Psoas muscle (tissue), 8 donors: ENCODE results near the gene CLTB. TPM values are rescaled to one million over a fixed set of nuclear protein-coding genes. Genes with fewer than 3 reads are reported as not detected.

Source experiments
- ATAC-seq, 4 donors: fragments of 200-7000 bp; cut with Tn5 transposase; one replicate each; pipeline ENCODE4 v1.9.1; 2020; ENCODE audit warnings: moderate library complexity in 3 of 4, mild to moderate bottlenecking in 2 of 4
- DNase-seq, 2 donors: peaks; one replicate each; pipeline ENCODE4 v3.0.0-alpha.2; 2020
- H3K27ac ChIP-seq: fragments of 200-600 bp; one replicate; pipeline ENCODE4 v1.8.0; 2022
- H3K27me3 ChIP-seq, 3 donors: fragments of 200-600 bp in 1 of 3; one replicate each; pipeline versions ENCODE4 v1.6.1 to v1.8.0; 2013 to 2022; ENCODE audit warnings: low read length in 2 of 3, mild to moderate bottlenecking in 2 of 3, moderate library complexity in 1 of 3; ENCODE audit not compliant: insufficient read depth in 3 of 3
- H3K36me3 ChIP-seq, 2 donors: fragments of 200-600 bp in 1 of 2; one replicate each; pipeline versions ENCODE4 v1.6.1 to v1.8.0; 2013 to 2022; ENCODE audit warnings: low read depth in 1 of 2, mild to moderate bottlenecking in 1 of 2, moderate library complexity in 1 of 2; ENCODE audit not compliant: insufficient read depth in 1 of 2
- H3K4me1 ChIP-seq: fragments of 200-600 bp; one replicate; pipeline ENCODE4 v1.8.0; 2022
- H3K4me3 ChIP-seq: fragments of 200-600 bp; one replicate; pipeline ENCODE4 v1.8.0; 2022; ENCODE audit warnings: mild to moderate bottlenecking
- H3K9me3 ChIP-seq: fragments of 200-600 bp; one replicate; pipeline ENCODE4 v1.8.0; 2022
- WGBS, 3 donors: extraction: QIAGEN DNeasy Blood & Tissue Kit; methylation state at CpG; one replicate each; pipeline versions ENCODE4 v1.1.6 to v1.1.7; 2013; 5-methylcytosine and 5-hydroxymethylcytosine counted together
- intact Hi-C, 2 donors: fragments of 100-400 bp; cut with DNase I; formaldehyde crosslinking; loops; one replicate each; pipeline versions ENCODE4 v1.11.0 to v1.14.2; 2022
- polyA plus RNA-seq, 3 donors: library from polyadenylated mRNA; stranded (reverse); fragments of 200-250 nt; gene quantifications; one replicate each; pipeline ENCODE4 v1.2.3, GENCODE V29; 2013
- total RNA-seq, 4 donors: library from RNA; stranded (reverse); fragmentation: NEBNext Ultra II Directional in 2 of 4; extraction: Animal tissue kit (Norgen Biotek cat#: 25700) in 2 of 4; gene quantifications; one replicate each; pipeline versions ENCODE4 v1.2.1 to v1.2.4, GENCODE V29; 2021 to 2023
- TF ChIP-seq, protein P1 (sequence below): fragments of 200-600 bp; IDR thresholded peaks from one replicate; pipeline ENCODE4 v1.8.0; 2022; ENCODE audit warnings: antibody characterized with exemption
- donor health status: healthy with polysubstance abuse.
- donor health status: DM: no; HTN: no; CAD: no; lungs with moderate emphysema.
- donor health status: Bipolar disorder and iron deficiency.
- donor health status: healthy.
- donor health status: DM: yes; HTN: yes; CAD: no.
- donor health status: DM: no; HTN: no; CAD: no.
- donor health status: DM: no; HTN: no; CAD: no.
- donor health status: DM: yes; HTN: yes; CAD: no.

The CLTB gene
- total and polyA plus RNA-seq, 7 donors: 162 to 413 (median 223) TPM

DNA sequence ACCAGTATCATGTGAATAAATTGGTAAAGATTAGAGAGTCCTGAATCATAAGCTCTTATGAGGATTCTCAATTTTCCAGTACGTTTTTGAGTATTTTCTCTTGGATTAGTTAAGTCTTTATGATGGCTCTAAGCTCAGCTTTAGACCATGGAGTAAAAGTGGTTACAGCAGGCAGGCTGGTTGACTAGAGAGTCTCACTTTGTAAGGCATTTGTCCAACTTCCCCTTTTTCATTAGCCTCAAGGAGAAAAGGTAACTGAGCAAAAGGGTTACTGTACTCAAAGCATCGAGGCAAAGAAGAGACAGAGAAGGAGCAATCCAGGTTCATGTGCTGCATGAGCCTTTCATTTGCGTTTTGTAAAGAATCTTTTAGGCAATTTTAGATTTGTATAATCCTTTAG is 36.5 kb downstream of the CLTB start:
- Histone ChIP-seq H3K27ac (peak overlapping the region; percentile 93), H3K36me3 (peaks cover 4 to 31% of the 10 kb centered on the region in 2 donors), H3K27me3 (no peaks in the 10 kb centered on the region), H3K9me3 (no peaks in the 10 kb centered on the region), H3K4me1 (peaks cover 35% of the 10 kb centered on the region), H3K4me3 (no peak overlapping the region)
- ATAC-seq (no peak), DNase-seq (no peak)
- WGBS, 3 donors: 85 to 92% (median 86%) methylated on average over 3 of the region's 3 CpGs
- intact Hi-C loops: no loop called here
- TF ChIP-seq, protein P1, sequence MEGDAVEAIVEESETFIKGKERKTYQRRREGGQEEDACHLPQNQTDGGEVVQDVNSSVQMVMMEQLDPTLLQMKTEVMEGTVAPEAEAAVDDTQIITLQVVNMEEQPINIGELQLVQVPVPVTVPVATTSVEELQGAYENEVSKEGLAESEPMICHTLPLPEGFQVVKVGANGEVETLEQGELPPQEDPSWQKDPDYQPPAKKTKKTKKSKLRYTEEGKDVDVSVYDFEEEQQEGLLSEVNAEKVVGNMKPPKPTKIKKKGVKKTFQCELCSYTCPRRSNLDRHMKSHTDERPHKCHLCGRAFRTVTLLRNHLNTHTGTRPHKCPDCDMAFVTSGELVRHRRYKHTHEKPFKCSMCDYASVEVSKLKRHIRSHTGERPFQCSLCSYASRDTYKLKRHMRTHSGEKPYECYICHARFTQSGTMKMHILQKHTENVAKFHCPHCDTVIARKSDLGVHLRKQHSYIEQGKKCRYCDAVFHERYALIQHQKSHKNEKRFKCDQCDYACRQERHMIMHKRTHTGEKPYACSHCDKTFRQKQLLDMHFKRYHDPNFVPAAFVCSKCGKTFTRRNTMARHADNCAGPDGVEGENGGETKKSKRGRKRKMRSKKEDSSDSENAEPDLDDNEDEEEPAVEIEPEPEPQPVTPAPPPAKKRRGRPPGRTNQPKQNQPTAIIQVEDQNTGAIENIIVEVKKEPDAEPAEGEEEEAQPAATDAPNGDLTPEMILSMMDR: no peak

DNA sequence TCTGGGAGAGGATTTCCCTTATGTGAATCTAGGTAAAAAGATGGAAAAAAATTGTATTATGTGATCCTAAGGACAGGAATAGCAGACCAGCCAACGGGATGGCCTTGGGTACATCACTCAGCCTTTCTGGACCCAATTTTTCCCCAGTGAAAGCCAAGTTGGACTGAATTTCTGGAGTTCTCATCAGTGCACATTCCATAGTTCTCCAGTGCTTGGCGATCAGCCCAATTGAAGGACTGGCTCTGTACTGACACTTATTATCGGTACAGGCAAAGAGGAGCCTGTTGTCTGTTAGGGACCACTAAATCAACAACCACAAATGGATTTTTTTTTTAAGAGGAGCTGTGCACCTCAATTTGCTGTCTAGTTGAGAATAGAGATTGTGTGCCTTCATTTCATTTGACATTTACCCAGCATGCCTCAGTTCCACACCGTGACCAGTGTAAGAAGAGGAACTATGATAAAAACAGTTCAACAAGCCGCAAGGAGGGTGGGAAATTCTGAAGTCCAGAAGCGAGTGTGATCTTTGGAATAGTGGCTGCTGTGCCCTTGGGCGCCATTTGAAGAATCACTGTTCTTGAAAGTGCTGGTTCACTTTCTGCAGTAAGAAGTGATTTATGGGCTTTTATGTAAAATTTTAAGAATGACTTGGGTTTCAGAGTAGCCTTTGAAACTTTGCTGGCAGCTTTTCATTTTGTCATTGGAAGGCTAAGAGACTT is 43.1 kb downstream of the CLTB start:
- Histone ChIP-seq H3K36me3 (peaks cover 0 to 7% of the 10 kb centered on the region in 2 donors), H3K9me3 (no peaks in the 10 kb centered on the region), H3K4me3 (no peak overlapping the region), H3K27ac (peak overlapping the region; percentile 85), H3K27me3 (no peaks in the 10 kb centered on the region), H3K4me1 (peaks cover 52% of the 10 kb centered on the region)
- TF ChIP-seq, protein P1: no peak
- intact Hi-C loops: no loop called here
- no peak for DNase-seq
- no peak for ATAC-seq
- WGBS, 3 donors: 34 to 53% (median 37%) methylated on average over 7 of the region's 7 CpGs

DNA sequence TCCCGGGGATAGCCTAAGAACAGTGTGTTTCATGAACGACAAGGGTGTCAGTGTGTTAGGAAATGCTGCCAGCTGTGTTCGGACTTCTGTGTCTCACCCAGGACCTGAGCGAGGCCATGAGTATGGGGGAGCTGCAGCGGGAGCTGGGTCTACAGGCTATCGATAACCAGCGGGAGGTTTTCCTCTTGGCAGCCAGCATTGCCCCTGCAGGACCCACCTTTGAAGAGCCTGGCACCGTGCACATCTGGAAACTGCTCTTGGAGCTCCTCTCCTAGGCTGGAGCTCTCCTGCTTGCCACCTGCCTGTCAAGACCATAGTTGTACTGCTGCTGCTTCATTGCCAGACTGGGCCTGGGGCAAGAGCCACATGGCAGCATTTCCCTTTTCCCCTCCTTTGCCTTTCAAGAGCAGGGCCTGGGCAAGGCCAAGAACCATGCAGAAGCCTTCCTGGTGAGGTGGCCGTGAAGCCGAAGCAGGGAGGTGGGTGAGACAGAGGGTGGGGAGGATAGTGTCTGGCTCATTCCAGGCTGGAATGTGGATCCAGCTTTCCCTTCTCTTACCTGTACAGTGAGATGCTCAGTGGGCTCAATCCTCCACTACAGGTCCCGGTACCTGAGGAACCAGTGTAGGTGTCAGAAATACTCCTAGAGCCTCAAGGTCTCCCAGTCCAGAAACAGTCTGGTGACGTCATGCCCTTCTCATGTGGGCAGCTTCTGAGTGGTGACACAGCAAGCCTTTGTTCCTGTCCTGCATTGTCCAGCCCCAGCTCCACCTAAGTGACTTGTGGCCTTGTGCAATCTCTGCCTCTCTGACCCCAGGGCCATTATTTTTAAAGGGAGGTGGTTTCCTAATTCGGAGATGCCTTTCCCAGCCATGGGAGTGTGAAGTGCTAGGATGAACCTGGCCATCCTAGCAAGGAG is 44.5 kb downstream of the CLTB start:
- H3K27me3 ChIP-seq: no peaks in the 10 kb centered on the region
- no peak overlapping the region for H3K4me3 ChIP-seq
- peak in 1 of 2 donors; percentile 68 for DNase-seq
- peak; percentile 62 to 80 (median 76) for ATAC-seq
- 60 to 81% (median 73%) methylated on average over 13 of the region's 13 CpGs for WGBS, 3 donors
- peak overlapping the region; percentile 85 for H3K27ac ChIP-seq
- intact Hi-C loops: no loop called here
- peaks cover 0 to 20% of the 10 kb centered on the region in 2 donors for H3K36me3 ChIP-seq
- H3K9me3 ChIP-seq: no peaks in the 10 kb centered on the region
- H3K4me1 ChIP-seq: peaks cover 58% of the 10 kb centered on the region
- TF ChIP-seq, protein P1: no peak

DNA sequence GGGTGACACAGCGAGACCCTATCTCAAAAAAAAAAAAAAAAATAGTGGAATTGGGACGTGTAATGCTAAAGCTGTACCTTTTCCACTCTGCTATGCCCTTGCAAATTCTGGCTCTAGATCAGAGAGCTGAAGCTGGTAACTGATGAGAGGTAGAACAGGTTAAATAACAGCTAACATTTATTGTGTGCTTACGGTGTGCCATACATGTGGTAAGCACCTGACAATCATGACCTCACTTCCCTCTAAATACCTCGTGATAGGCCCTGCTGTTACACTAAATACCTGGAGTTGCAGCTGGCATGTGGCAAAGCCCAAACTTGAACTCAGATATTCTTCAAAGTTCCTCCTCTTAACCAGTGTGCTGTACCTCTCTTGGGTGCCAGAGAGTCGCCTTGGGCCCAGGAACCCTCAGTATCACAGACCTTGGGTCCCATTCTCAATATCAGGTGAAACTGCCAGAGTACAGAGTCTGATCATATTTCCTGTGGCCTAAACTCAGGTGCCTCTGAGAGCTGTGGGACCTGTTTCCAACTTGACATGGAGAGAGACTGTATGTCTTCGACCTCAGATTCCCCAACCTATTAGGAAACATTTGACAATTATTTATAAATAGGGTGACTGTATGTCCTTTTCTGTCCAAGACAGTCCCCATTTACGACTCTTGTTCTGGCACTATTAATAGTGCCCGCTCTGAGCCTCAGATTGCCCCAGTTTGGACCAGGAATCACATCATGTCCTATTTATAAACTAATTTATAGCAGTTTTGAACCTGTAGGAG is 46.2 kb downstream of the CLTB start:
- Histone ChIP-seq H3K4me3 (no peak overlapping the region), H3K4me1 (peaks cover 61% of the 10 kb centered on the region), H3K27ac (peak overlapping the region; percentile 85), H3K27me3 (no peaks in the 10 kb centered on the region), H3K9me3 (no peaks in the 10 kb centered on the region), H3K36me3 (peaks cover 0 to 21% of the 10 kb centered on the region in 2 donors)
- DNase-seq (no peak), ATAC-seq (peak; percentile 81 to 83 (median 82))
- TF ChIP-seq, protein P1: no peak
- 37 to 56% (median 41%) methylated on average over 8 of the region's 8 CpGs for WGBS, 3 donors
- intact Hi-C loops: no loop called here
